HG02973 (cell line): ENCODE measurements around the gene SLC25A44.

ENCODE experiments used
- ATAC-seq: cut with Tn5 transposase; IDR thresholded peaks from one replicate; pipeline ENCODE4 v1.9.1; 2021; ENCODE audit warnings: moderate library complexity; ENCODE audit not compliant: unreplicated experiment

SLC25A44 gene

GRCh38 chr1:156236164-156236563, 42.3 kb downstream of the SLC25A44 start:
- ATAC-seq = no peak

DNA sequence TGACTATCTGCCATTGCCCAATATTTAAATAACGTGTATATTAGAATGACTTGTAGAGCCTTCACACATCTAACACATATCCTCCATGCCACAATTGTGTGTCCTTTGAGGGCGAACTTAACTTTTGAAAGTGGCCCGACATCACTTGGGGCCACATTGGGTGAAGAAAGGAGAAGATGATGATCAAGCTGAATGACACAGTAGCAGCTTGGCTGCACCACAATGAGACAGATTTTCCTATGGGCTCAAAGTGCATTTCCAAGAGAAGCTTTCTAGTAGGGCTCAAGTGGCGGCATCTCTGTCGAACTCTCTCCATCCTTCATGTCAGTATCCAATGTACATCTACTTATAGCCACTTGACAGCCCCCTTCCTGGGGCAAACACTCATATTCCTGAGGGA, 44.3 kb downstream of the SLC25A44 start:
- no peak for ATAC-seq

GRCh38 chr1:156241311-156241811, 47.5 kb downstream of the SLC25A44 start:
- ATAC-seq = no peak

DNA sequence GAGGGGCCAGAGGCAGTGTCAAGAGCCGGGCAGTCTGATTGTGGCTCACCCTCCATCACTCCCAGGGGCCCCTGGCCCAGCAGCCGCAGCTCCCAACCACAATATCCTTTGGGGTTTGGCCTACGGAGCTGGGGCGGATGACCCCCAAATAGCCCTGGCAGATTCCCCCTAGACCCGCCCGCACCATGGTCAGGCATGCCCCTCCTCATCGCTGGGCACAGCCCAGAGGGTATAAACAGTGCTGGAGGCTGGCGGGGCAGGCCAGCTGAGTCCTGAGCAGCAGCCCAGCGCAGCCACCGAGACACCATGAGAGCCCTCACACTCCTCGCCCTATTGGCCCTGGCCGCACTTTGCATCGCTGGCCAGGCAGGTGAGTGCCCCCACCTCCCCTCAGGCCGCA, 48.0 kb downstream of the SLC25A44 start, which contains the start of gene BGLAP:
Gene BGLAP, plus strand, starts transcription at position 259 of the 400 bp plus-strand sequence. Its CDS starts 48 bp downstream, at position 307.
- no peak for ATAC-seq

DNA sequence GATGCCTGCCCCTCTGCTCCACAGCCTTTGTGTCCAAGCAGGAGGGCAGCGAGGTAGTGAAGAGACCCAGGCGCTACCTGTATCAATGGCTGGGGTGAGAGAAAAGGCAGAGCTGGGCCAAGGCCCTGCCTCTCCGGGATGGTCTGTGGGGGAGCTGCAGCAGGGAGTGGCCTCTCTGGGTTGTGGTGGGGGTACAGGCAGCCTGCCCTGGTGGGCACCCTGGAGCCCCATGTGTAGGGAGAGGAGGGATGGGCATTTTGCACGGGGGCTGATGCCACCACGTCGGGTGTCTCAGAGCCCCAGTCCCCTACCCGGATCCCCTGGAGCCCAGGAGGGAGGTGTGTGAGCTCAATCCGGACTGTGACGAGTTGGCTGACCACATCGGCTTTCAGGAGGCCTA, 48.8 kb downstream of the SLC25A44 start:
- ATAC-seq = no peak

GRCh38 chr1:156244126-156244525, 50.2 kb downstream of the SLC25A44 start:
- no peak for ATAC-seq

- no peak for ATAC-seq
Observed at GRCh38 chr1:156244712-156245111, 50.8 kb downstream of the SLC25A44 start.

DNA sequence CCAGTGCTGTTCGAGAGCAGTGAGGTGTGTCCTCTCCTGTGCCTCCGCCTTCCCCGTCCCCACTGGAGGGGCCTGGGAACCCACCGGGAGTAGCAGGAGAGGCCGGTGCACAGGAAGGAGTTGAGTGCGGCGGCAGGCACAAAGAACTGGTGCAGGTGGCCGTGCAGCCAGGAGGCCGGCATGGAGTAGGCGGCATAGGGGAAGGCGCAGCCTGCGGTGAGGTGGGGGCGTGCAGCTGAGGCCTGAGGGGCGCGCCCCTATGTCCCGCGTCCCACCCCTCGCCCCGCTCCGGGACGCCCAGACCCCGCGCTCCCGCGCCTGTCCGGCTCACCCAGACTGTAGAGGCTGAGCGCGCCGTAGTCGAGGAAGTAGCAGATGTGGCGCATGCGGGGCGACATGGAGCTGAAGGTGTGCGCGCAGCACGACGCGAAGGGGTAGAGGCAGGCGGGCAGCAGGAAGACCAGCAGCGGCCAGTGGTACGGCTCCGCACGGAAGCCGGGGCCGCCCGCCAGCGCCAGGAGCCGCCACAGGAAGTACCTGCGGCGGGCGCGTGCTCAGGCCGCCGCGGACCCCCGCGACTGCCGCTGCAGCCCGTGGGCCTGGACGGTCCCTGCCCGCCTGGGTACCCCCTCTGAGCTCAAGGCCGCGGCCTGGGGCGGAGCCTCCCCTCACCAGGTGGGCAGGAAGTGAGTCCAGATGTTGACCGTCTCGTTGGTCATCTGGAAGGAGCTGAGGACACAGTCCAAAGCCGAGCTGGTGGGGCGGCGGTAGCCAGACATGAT, 51.7 kb downstream of the SLC25A44 start:
- ATAC-seq = no peak

- no peak for ATAC-seq
Observed at GRCh38 chr1:156246241-156246780, 52.4 kb downstream of the SLC25A44 start.

- no peak for ATAC-seq
Observed at GRCh38 chr1:156246781-156247459, 53.0 kb downstream of the SLC25A44 start.

- no peak for ATAC-seq
Observed at GRCh38 chr1:156247460-156248322, 53.8 kb downstream of the SLC25A44 start, which contains the start of gene PAQR6. Gene PAQR6 (minus strand): TSS chr1:156248056. CDS start chr1:156246731, 1,325 bp downstream.

DNA sequence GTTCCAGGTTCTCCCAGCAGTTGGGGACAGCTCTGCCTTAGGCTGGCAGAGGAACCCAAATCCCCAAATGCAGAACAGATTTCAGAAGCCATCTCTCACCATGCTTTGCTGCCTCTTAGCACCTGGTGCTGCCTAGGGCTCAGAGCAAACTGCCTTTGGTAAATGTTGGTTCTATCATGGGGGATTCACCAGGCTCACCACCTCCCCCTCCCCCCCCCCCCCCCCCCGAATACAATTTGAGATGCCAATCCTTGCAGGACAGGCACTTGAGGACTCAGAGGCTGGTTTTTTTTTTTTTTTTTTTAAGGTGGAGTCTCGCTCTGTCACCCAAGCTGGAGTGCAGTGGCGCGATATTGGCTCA, 54.4 kb downstream of the SLC25A44 start:
- ATAC-seq = no peak

- no peak for ATAC-seq
Observed at GRCh38 chr1:156249593-156249992, 55.7 kb downstream of the SLC25A44 start.

GRCh38 chr1:156251527-156251926, 57.6 kb downstream of the SLC25A44 start:
- no peak for ATAC-seq

DNA sequence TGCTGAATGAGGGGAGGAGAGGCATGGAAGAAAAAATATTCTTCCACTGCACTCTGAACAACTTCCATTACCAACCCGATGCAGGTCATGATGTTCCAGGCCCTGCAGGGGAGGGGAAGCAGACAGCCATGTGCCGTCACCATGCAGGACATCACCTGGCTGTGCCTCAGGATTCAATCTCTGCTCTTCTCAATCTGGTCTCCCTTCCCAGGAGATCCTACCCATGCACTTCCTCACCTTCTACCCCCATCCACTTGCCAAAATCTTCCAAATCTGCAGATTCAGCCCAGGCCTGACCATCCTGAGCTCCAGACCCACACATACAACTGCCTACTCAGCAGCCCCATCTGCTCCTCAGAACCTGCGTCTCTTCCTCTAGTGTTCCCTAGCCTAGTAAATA, 59.7 kb downstream of the SLC25A44 start:
- no peak for ATAC-seq

GRCh38 chr1:156257711-156258110, 63.8 kb downstream of the SLC25A44 start:
- ATAC-seq = no peak

GRCh38 chr1:156258859-156259258, 65.0 kb downstream of the SLC25A44 start:
- ATAC-seq = no peak

DNA sequence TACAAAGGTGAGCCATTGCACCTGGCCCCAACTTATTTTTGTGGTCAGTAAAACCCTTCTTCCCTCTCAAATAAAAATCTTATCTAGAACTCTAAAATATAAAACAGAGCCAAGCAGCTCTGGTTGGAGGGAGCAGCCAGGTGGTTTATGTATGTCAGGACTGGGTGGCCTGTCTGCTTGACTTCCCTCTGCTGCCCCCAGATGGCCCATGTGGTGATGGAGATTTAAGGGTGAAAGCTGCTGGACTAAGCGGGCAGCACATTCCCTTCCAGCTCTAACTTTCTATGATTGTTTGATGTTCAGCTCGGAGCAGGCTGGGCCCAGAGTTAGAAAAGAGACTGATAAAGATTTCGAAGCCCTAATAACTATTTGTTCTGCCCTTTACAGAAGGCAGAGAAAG, 65.9 kb downstream of the SLC25A44 start:
- no peak for ATAC-seq

- no peak for ATAC-seq
Observed at GRCh38 chr1:156260896-156261295, 67.0 kb downstream of the SLC25A44 start.
